IPS DF 4.7 (cell line): ENCODE data around the gene LRRC36.

Experiments
- DNase-seq: peaks from one replicate; pipeline ENCODE4 v3.0.0-alpha.2; 2013; ENCODE audit warnings: low spot score; ENCODE audit errors: extremely low read depth

Gene LRRC36

DNA sequence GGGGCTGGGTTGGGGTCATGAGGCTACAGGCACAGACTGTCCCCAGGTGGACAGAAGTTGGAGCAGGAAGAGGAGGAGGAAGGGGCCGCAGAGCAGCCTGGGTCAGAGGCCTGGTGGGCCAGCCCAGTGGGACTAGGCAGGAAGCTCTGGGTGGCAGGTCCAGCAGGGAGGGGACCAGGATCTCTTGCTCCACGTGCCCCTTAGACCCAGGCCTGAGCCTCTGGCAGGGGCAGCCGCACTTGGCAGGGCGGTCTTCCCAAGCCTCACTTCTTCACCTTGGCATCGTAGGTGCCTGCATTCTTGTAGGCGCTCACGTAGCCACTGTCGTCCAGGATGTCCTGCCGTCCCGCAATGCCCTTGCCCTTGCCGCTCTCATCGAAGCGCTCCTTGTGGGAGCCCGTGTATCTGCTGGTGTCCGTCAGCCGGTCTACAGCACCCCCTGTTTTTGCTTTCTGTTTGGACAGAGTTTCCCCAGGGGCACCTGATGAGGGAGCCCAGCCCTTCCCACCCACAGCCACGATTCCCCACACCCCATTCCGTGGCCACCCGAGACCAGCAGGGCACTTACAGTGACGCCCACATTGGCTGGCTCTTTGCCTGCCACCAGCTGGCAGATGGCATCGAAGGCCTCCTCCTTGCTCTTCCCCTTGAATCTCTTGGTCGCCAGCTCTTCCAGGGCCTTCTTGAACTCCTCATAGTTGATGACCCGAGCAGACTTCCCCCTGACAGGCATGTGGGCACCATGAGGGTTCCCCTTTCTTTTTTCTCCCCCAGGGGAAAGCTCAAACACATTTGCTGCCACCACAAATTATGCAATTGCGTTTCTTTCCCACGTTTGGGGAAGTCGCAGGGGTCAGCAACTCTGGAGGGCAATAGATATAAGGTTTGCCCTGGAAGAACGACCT lies 63.5 kb downstream of the LRRC36 start:
- DNase-seq: no peak

- no peak for DNase-seq
These were observed 64.3 kb downstream of the LRRC36 start for GRCh38 chr16:67390816-67391423.

DNA sequence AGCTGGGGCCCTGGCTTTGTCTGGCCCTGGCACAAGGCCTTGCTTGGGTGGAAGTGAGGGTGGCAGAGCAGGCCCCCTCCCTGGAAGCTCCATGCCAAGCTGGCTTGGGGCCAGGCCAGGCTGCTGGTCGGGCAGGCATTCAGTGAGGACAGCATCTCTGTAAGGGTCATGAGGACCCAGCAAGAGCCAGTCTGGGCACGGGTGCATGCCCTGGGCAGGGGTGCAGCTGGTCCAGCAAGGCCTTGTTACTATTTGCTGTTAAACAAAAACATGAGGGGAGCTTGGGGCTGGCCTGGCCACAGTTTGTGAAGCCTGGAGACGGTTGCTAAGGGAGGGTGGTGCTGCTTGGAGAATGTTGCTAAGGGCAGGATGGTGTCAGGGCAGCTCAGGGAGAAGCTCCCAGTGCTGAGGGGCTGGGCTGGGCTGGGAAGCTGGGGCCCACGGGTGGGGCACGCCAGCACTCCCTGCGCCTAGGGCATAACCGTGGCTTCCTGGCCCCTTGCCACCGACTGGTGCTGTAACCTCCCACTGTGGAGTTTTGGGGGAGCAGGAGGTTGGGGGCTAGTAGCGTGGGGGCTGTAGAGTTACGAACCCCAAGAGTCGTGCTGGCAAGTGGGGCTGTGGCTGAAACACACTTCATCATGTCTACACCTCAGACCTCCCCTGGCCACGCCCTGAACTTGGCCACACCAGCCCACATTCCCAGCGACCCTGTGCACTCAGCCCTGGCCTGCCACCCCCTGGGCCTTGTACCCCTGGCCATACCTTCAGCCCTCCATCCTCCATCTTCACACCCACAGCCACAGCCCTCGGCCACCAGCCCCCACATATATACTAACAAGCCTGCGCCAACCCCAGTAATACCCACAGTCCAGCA lies 65.0 kb downstream of the LRRC36 start:
- no peak for DNase-seq

DNA sequence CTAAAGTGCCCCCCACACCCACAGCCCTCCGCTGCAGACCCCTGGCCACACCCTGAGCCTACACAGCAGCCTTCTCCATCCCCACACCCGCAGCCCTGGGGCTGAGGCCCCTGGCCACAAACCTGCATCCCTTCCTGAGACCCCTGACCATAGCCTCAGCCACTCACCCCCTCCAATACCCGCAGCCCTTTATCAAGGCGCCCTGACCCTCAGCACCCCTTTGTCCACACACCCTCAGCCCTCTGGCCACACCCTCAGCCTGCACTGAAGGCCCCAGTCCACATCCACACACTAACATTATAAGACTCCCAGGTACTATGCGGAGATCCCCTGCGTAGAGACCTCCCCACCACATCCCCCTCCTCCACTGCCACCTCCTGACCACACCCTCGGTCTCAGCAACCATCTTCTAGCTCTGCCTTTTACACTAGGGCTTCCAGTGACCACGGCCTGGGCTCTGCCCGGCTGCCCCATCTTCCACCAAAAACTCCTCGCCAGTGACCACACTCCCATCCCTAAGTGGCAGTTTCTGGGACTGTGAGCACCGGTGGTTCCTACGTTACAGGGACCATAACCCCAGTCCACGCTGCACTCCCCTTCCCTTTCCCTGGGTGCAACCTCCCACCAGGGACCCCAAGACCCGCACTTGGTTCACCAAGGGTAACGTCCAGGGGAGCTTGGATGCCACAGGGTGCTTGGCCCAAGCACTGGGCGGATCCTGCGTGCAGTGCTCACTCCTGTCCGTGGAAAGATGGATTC lies 65.9 kb downstream of the LRRC36 start:
- no peak for DNase-seq

GRCh38 chr16:67393111-67393787 lies 66.6 kb downstream of the LRRC36 start, which contains the start of gene TPPP3:
Gene TPPP3 (minus strand): TSS chr16:67393498. CDS start chr16:67391111, 2,387 bp downstream.
- no peak for DNase-seq

DNA sequence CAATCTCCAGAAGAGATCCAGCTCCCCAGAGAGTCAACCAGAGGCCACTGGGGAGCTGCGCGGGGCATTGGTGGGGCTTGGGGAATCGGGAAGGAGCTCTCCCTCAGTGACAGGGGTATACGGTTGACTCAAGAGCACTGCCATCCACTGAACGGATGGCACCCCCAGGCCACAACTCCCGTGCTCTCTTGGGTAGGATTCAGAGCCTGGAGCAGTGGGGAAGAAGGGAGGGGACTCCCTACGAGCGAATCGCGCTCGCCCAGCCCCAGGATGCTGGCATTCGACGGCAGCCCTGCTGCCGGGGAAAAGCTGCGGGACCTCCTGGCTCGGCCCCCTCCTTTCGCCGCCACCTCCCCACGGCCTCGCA lies 67.2 kb downstream of the LRRC36 start:
- DNase-seq: no peak

GRCh38 chr16:67394155-67395104 lies 67.8 kb downstream of the LRRC36 start:
- DNase-seq: no peak

- no peak for DNase-seq
These were observed 68.5 kb downstream of the LRRC36 start for GRCh38 chr16:67395105-67395457.

DNA sequence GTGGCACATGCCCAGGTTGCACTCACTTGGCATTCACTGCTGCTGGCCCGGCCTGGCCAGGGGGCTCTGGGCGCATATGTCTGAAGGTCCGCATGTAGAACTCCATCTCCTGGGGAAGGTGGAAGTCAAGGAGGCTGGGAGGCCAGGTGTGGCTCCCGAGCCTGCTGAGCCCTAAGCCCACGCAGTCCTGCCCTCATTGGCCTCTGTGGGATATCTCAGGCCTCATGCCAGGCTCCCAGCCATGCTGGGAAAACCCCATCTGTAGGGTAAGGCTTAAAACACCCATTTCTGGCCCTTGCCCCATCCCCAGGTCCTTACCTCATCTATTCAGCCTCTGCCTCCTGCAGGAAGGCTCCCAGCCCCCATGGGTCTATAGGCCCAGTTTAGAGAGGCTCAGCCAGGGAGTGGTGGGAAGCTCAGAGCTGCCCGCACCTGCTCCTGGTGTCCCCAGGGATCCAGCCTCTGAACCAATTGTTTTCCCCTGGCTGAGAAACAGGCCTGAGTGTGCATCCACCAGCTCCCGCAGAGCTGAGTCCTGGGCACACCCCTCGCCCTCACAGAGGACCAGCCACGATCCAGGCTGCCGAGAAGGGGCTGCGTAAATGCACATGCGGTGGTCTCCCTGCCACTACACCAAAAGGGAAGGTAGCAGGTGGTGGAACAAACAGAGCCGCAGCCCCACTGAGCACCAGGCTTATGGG lies 69.0 kb downstream of the LRRC36 start:
- DNase-seq: no peak

- DNase-seq: no peak
These were observed 69.8 kb downstream of the LRRC36 start for GRCh38 chr16:67396159-67397035.

- no peak for DNase-seq
These were observed 70.6 kb downstream of the LRRC36 start for GRCh38 chr16:67397036-67397801.

GRCh38 chr16:67397812-67398545 lies 71.4 kb downstream of the LRRC36 start:
- DNase-seq: no peak

DNA sequence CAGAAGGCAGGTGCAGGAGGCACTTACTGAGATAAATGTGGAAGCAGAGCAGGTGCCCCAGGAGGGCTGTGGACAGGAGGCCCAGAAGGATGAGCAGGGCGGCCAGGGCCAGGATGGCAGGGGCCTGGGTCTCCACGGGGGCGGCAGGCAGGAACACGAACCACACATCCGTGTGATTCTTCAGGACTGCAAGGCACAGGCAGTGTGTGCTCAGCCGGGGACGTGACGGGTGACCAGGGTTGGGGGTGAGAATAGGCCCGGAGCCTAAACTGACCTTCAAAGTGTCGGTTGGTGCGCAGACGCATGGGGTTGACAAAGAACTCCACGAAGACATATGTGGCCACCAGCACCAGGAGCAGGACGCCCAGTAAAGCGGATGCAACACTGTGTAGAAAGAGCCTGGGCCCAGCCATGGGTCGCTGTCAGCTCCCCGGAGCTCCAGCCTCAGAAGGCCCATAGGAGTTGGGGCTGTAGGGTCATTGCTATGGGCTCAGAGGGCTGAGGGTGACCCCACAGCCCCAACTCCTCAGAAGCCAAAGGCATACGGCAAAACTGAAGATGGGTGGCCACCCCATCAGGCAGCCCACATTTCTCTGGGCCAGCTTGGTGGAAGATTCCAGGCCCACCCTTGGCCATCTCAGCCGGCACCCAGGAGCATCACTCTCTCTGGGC lies 72.1 kb downstream of the LRRC36 start:
- no peak for DNase-seq

- no peak for DNase-seq
These were observed 72.7 kb downstream of the LRRC36 start for GRCh38 chr16:67399218-67399733.
